ENCODE results near the gene GPRIN3.
"Not testable (repeated sequence)": the region's sequence is repeated elsewhere in the genome, so short reads cannot be mapped to it uniquely, and the experiment has no call there.

GPRIN3 gene

GRCh38 chr4:89311433-89311832, 3.8 kb upstream of the GPRIN3 start:
- DNase-seq = no peak

- not testable (repeated sequence) for DNase-seq
Measured at GRCh38 chr4:89309154-89309553, 1.6 kb upstream of the GPRIN3 start.

- peak; percentile 42 for DNase-seq
Measured at GRCh38 chr4:89308161-89308500, 531 bp upstream of the GPRIN3 start.

- DNase-seq = no peak
Measured at GRCh38 chr4:89307178-89307445, 488 bp downstream of the GPRIN3 start.

GRCh38 chr4:89306486-89307177, 968 bp downstream of the GPRIN3 start:
- peak; percentile 48 for DNase-seq

- no peak for DNase-seq
Measured at GRCh38 chr4:89305712-89306437, 1.7 kb downstream of the GPRIN3 start.

GRCh38 chr4:89305028-89305427, 2.6 kb downstream of the GPRIN3 start:
- no peak for DNase-seq

GRCh38 chr4:89303814-89304388, 3.7 kb downstream of the GPRIN3 start:
- DNase-seq = no peak

GRCh38 chr4:89303177-89303576, 4.4 kb downstream of the GPRIN3 start:
- DNase-seq = peak; percentile 80

GRCh38 chr4:89301902-89302301, 5.7 kb downstream of the GPRIN3 start:
- DNase-seq = no peak

- DNase-seq = no peak
Measured at GRCh38 chr4:89301003-89301402, 6.6 kb downstream of the GPRIN3 start.

- DNase-seq = no peak
Measured at GRCh38 chr4:89300499-89300898, 7.1 kb downstream of the GPRIN3 start.

- no peak for DNase-seq
Measured at GRCh38 chr4:89300060-89300459, 7.5 kb downstream of the GPRIN3 start.

GRCh38 chr4:89299153-89299791, 8.3 kb downstream of the GPRIN3 start:
- no peak for DNase-seq

GRCh38 chr4:89298788-89299152, 8.8 kb downstream of the GPRIN3 start:
- peak; percentile 77 for DNase-seq

- peak; percentile 75 for DNase-seq
Measured at GRCh38 chr4:89298155-89298554, 9.4 kb downstream of the GPRIN3 start.

GRCh38 chr4:89296896-89297295, 10.7 kb downstream of the GPRIN3 start:
- DNase-seq = no peak

- DNase-seq = no peak
Measured at GRCh38 chr4:89296399-89296798, 11.2 kb downstream of the GPRIN3 start.

- DNase-seq = no peak
Measured at GRCh38 chr4:89295415-89295927, 12.1 kb downstream of the GPRIN3 start.

- DNase-seq = peak; percentile 84
Measured at GRCh38 chr4:89294573-89295269, 12.9 kb downstream of the GPRIN3 start.

- DNase-seq = no peak
Measured at GRCh38 chr4:89293299-89293698, 14.3 kb downstream of the GPRIN3 start.

GRCh38 chr4:89290727-89291516, 16.7 kb downstream of the GPRIN3 start:
- DNase-seq = peak; percentile 37
